Chondrocyte (in vitro differentiated cells): ENCODE measurements around the gene SCN1A. TPM values are rescaled to one million over a fixed set of nuclear protein-coding genes. Genes with fewer than 3 reads are reported as not detected.

Experiments
- DNase-seq: peaks from one replicate; pipeline ENCODE4 v3.0.0; 2021; ENCODE audit warnings: mixed read lengths, low spot score
- H3K27ac Mint-ChIP-seq: one replicate; pipeline ENCODE4 v1.8.0; 2021; ENCODE audit warnings: mild to moderate bottlenecking, moderate library complexity, mixed read lengths; ENCODE audit not compliant: unreplicated experiment
- H3K27me3 Mint-ChIP-seq: 2 replicates; pipeline ENCODE4 v1.8.0; 2021; ENCODE audit warnings: low read depth, mixed read lengths
- H3K36me3 Mint-ChIP-seq: 2 replicates; pipeline ENCODE4 v1.8.0; 2021; ENCODE audit warnings: low read depth, mixed read lengths
- H3K4me1 Mint-ChIP-seq: 2 replicates; pipeline ENCODE4 v1.8.0; 2021; ENCODE audit warnings: low read depth, mild to moderate bottlenecking, mixed read lengths
- H3K4me3 Mint-ChIP-seq: one replicate; pipeline ENCODE4 v1.8.0; 2021; ENCODE audit warnings: mild to moderate bottlenecking, moderate library complexity, mixed read lengths; ENCODE audit not compliant: unreplicated experiment
- H3K9me3 Mint-ChIP-seq: 2 replicates; pipeline ENCODE4 v1.8.0; 2021; ENCODE audit warnings: low read depth, mixed read lengths
- total RNA-seq: library from RNA; stranded (reverse); gene quantifications from 3 replicates; pipeline ENCODE4 v1.2.1, GENCODE V29; 2021
- TF ChIP-seq, protein P1 (sequence below): fragments of 200-600 bp; sonication (generic); IDR thresholded peaks from 2 replicates; pipeline ENCODE4 v1.5.0; 2021; ENCODE audit warnings: antibody characterized with exemption, mild to moderate bottlenecking, moderate library complexity

Gene SCN1A
- total RNA-seq, 1 donor from 2014 or later = 0.05 TPM

DNA sequence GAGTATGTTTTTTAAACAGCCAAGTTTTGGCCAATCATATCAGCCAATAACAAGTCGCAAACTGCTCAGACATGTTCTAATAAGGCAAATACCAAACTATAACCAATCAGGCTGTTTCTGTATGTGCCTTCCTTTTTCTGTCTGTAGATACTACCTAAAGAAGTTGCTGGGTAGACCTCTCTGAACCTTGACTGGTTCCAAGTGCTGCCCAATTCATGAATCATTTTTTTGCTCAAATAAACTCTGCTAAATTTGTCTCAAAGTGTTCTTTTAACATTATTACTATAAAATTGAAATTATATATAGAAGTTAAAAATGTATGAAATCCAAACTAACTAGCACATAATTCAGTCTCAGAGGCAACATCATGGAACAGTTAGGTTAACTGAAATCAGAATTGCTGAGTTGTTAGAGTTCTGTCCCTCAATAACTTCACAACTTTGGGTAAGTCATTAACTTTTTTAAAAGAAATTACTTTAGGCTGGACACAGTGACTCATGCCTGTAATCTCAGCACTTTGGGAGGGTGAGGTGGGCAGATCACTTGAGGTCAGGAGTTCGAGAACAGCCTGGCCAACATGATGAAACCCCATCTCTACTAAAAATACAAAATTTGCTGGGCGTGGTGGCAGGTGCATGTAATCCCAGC, 169.4 kb downstream of the SCN1A start:
- no peak for DNase-seq
- Mint-ChIP-seq H3K9me3 (no peaks in the 10 kb centered on the region), H3K36me3 (no peaks in the 10 kb centered on the region), H3K27ac (no peak overlapping the region), H3K27me3 (no peaks in the 10 kb centered on the region), H3K4me3 (no peak overlapping the region), H3K4me1 (peaks cover 11% of the 10 kb centered on the region)
- TF ChIP-seq, protein P1, sequence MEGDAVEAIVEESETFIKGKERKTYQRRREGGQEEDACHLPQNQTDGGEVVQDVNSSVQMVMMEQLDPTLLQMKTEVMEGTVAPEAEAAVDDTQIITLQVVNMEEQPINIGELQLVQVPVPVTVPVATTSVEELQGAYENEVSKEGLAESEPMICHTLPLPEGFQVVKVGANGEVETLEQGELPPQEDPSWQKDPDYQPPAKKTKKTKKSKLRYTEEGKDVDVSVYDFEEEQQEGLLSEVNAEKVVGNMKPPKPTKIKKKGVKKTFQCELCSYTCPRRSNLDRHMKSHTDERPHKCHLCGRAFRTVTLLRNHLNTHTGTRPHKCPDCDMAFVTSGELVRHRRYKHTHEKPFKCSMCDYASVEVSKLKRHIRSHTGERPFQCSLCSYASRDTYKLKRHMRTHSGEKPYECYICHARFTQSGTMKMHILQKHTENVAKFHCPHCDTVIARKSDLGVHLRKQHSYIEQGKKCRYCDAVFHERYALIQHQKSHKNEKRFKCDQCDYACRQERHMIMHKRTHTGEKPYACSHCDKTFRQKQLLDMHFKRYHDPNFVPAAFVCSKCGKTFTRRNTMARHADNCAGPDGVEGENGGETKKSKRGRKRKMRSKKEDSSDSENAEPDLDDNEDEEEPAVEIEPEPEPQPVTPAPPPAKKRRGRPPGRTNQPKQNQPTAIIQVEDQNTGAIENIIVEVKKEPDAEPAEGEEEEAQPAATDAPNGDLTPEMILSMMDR = no peak

DNA sequence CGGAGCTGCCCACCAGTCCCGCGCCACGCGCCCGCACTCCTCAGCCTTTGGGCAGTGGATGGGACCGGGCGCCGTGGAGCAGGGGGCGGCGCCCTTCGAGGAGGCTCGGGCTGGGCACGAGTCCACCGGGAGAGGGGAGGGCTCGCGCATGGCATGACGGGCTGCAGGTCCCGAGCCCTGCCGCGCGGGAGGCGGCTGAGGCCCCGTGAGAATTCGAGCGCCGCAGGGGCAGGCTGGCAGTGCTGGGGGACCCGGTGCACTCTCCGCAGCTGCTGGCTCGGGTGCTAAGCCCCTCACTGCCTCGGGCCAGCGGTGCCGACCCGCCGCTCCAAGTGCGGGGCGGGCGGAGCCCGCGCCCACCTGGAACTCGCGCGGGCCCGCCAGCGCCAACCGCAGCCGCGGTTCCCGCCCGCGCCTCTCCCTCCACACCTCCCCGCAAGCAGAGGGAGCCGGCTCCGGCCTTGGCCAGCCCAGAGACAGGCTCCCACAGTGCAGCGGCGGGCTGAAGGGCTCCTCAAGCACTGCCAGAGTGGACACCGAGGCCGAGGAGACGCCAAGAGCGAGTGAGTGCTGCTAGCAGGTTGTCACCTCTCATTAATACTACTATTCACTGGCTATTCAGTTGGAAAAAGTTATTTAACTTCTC, 170.7 kb downstream of the SCN1A start:
- Mint-ChIP-seq H3K27me3 (no peaks in the 10 kb centered on the region), H3K36me3 (no peaks in the 10 kb centered on the region), H3K4me3 (no peak overlapping the region), H3K4me1 (peaks cover 11% of the 10 kb centered on the region), H3K27ac (no peak overlapping the region), H3K9me3 (no peaks in the 10 kb centered on the region)
- TF ChIP-seq, protein P1 = no peak
- DNase-seq = no peak

DNA sequence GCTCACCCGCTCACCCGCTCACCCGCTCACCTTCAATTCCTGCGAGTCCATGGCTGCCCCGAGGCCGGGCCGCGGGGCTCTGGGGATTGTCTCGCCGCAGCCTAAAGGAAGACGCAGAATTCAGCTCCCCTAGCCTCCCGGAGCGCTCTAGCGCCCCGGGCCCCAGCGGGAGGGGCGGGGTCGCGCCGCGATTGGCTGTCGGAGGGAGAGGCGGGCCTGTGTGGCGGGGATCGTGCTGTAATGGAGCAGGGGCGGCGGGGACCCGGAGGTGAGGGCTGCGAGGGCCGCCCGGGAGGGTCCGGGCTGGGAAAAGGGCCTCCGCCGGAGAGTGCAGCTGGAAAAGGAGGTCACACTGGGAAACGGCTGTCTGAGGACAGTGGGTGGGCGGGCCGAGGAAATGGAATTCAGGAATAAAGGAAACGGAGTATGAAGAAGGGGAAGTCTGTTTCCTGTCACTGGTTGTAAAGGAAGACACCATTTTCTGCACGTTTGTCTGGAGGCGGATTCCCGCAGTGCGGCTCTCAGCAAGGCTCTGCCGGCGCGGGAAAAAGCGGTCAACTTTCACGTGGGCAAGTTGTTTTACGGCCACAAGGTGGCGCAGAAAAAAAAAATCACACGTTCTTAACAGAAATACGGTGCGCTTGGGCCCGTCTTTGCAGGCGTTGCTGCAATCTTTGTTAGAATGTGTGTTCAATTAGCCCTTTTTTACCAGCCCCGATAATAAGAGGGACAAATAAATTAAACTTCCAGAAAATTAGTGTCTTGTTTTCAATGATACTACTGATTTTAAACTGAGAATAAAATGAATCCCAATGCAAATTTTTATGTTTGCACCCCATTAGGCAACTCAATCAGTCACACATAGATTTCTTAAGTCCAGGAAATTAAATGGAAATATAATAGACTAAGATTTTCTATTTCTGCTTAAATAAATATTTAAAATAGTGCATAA, 173.9 kb downstream of the SCN1A start, which contains the start of gene TTC21B:
TTC21B (minus strand) TSS at position 122 of the 952 bp plus-strand sequence; CDS start at position 51, 71 bp downstream.
- peak; percentile 98 for DNase-seq
- no peaks in the 10 kb centered on the region for H3K27me3 Mint-ChIP-seq
- no peaks in the 10 kb centered on the region for H3K9me3 Mint-ChIP-seq
- TF ChIP-seq, protein P1 = peak; percentile 97
- H3K27ac Mint-ChIP-seq = no peak within 1 kb of the TSS
- no peaks in the 10 kb centered on the region for H3K36me3 Mint-ChIP-seq
- H3K4me1 Mint-ChIP-seq = peaks cover 11% of the 10 kb centered on the region
- no peak within 1 kb of the TSS for H3K4me3 Mint-ChIP-seq

DNA sequence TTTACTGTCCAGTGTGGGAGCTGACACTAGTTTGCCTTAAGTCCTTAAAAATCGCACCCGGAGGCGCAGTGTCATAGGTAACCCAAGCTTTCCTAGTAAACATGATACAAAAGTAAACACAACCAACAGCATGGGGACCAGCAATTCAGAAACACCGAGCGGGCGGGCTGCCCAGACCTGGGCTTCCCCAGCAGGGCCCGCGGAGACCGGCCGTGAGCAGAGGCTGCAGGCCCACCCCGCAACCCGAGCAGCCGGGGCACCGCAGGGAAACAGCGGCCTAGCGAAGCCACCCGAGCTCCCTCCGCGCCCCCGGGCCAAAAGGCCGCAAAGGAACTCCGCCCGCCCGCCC, 174.5 kb downstream of the SCN1A start:
- Mint-ChIP-seq H3K9me3 (no peaks in the 10 kb centered on the region), H3K27ac (no peak overlapping the region), H3K27me3 (no peaks in the 10 kb centered on the region), H3K36me3 (no peaks in the 10 kb centered on the region), H3K4me3 (no peak overlapping the region), H3K4me1 (peaks cover 11% of the 10 kb centered on the region)
- TF ChIP-seq, protein P1 = no peak
- no peak for DNase-seq

DNA sequence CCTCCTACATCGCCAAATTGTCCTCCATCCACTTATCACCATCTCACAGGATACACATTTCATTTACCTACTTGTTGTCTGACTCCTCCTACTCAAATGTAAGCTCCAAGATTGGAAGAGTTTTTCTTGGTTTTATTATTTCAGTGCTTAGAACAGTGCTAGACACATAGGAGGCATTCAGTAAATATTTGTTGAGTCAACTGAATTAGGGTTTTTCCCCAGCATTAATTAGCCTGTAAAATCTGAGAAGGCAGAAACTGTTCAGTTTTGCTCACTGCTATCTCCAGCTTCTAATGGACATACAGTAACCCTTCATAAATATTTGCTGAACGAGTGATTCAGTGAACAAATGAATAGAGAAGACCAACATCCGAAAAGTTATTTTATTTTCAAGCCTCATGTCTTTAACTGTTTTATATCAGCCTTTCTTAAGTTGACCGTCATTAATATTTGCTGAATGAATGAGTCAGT, 175.0 kb downstream of the SCN1A start:
- Mint-ChIP-seq H3K9me3 (no peaks in the 10 kb centered on the region), H3K27me3 (no peaks in the 10 kb centered on the region), H3K27ac (no peak overlapping the region), H3K36me3 (peaks cover 2% of the 10 kb centered on the region), H3K4me3 (no peak overlapping the region), H3K4me1 (peaks cover 11% of the 10 kb centered on the region)
- TF ChIP-seq, protein P1 = no peak
- no peak for DNase-seq
